ENCODE results near the gene DUSP14.

- TF ChIP-seq POLR2AphosphoS5 (IDR thresholded peaks at IDR 0.05) = no peak
- no peak for TF ChIP-seq CTCF (IDR thresholded peaks at IDR 0.05)
- no peak for TF ChIP-seq POLR2A (IDR thresholded peaks at IDR 0.05)
Observed at GRCh38 chr17:37488009-37488604, 1.6 kb upstream of the DUSP14 start.
